MM.1S (cell line): ENCODE measurements around the gene FGFBP3.

Experiments used
- DNase-seq: peaks from one replicate; pipeline ENCODE4 v3.0.0-alpha.2; 2015
- H2AFZ ChIP-seq: fragments of 300-600 bp; sonication (generic); 2 replicates; pipeline ENCODE4 v1.6.0; 2016; ENCODE audit warnings: antibody characterized with exemption, low read length
- H3F3A ChIP-seq: fragments of 300-600 bp; sonication (generic); 2 replicates; pipeline ENCODE4 v1.6.1; 2016; ENCODE audit warnings: mild to moderate bottlenecking, antibody characterized with exemption, low read length, moderate library complexity, mixed read lengths; ENCODE audit not compliant: insufficient read depth
- H3K27ac ChIP-seq: fragments of 300-600 bp; sonication (generic); 2 replicates; pipeline ENCODE4 v1.5.1; 2016; ENCODE audit warnings: mild to moderate bottlenecking, low read length
- H3K27me3 ChIP-seq: fragments of 300-600 bp; sonication (generic); replicated peaks from 2 replicates; pipeline ENCODE4 v1.6.0; 2016; ENCODE audit warnings: low read length; ENCODE audit not compliant: insufficient read depth
- H3K36me3 ChIP-seq: fragments of 300-600 bp; sonication (generic); replicated peaks from 2 replicates; pipeline ENCODE4 v1.6.1; 2016; ENCODE audit warnings: mild to moderate bottlenecking, low read length, mixed read lengths; ENCODE audit not compliant: insufficient read depth
- H3K4me1 ChIP-seq: fragments of 300-600 bp; sonication (generic); 2 replicates; pipeline ENCODE4 v1.6.1; 2016; ENCODE audit warnings: low read length, mixed read lengths
- H3K4me2 ChIP-seq: fragments of 300-600 bp; sonication (generic); 2 replicates; pipeline ENCODE4 v1.6.0; 2016; ENCODE audit warnings: low read depth, low read length
- H3K4me3 ChIP-seq: fragments of 300-600 bp; sonication (generic); 2 replicates; pipeline ENCODE4 v1.5.1; 2016; ENCODE audit warnings: low read length, mixed read lengths
- H3K79me2 ChIP-seq: fragments of 300-600 bp; sonication (generic); 2 replicates; pipeline ENCODE4 v1.6.1; 2016; ENCODE audit warnings: mixed run types, low read length, mixed read lengths
- H3K9ac ChIP-seq: fragments of 300-600 bp; sonication (generic); 2 replicates; pipeline ENCODE4 v1.6.1; 2016; ENCODE audit warnings: low read length, mixed read lengths
- H3K9me2 ChIP-seq: fragments of 300-600 bp; sonication (generic); replicated peaks from 2 replicates; pipeline ENCODE4 v1.6.1; 2016; ENCODE audit warnings: mild to moderate bottlenecking, low read length, mixed read lengths; ENCODE audit not compliant: insufficient read depth
- H3K9me3 ChIP-seq: fragments of 300-600 bp; sonication (generic); replicated peaks from 2 replicates; pipeline ENCODE4 v1.6.1; 2016; ENCODE audit warnings: mild to moderate bottlenecking, low read length, mixed read lengths; ENCODE audit not compliant: insufficient read depth
- H4K20me1 ChIP-seq: fragments of 300-600 bp; sonication (generic); 2 replicates; pipeline ENCODE4 v1.6.1; 2016; ENCODE audit warnings: mild to moderate bottlenecking, low read length, moderate library complexity, mixed read lengths; ENCODE audit not compliant: insufficient read depth
- CTCF ChIP-seq: fragments of 300-600 bp; sonication (generic); IDR thresholded peaks from 2 replicates; pipeline ENCODE4 v1.5.1; 2016; ENCODE audit warnings: antibody characterized with exemption, low read length, mixed read lengths
- EZH2 ChIP-seq: fragments of 300-600 bp; sonication (generic); optimal IDR thresholded peaks from 2 replicates; pipeline ENCODE3; 2017; ENCODE audit warnings: low read depth, mild to moderate bottlenecking, antibody characterized with exemption, low read length, mixed read lengths
- EZH2phosphoT487 ChIP-seq: fragments of 300-600 bp; sonication (generic); IDR thresholded peaks from 2 replicates; pipeline ENCODE4 v1.6.1; 2018; ENCODE audit warnings: antibody characterized with exemption, low read length

The FGFBP3 gene

GRCh38 chr10:91953600-91954160 lies 44.4 kb upstream of the FGFBP3 start:
- no peaks in the 10 kb centered on the region; the same call in 1 of the 2 replicates for H3F3A ChIP-seq
- no peaks in the 10 kb centered on the region for H3K9me2 ChIP-seq
- H2AFZ ChIP-seq = no peak overlapping the region
- no peaks in the 10 kb centered on the region; the same call in 1 of the 2 replicates for H4K20me1 ChIP-seq
- H3K36me3 ChIP-seq = peaks cover 6% of the 10 kb centered on the region; the same call in 1 of the 2 replicates
- no peak for DNase-seq
- peaks cover 21% of the 10 kb centered on the region; the same call in 1 of the 2 replicates for H3K79me2 ChIP-seq
- H3K27ac ChIP-seq = no peak overlapping the region
- no peaks in the 10 kb centered on the region for H3K9me3 ChIP-seq
- H3K4me1 ChIP-seq = no peaks in the 10 kb centered on the region
- TF ChIP-seq EZH2phosphoT487 = no peak
- no peak overlapping the region for H3K9ac ChIP-seq
- H3K27me3 ChIP-seq = no peaks in the 10 kb centered on the region
- H3K4me3 ChIP-seq = no peak overlapping the region
- H3K4me2 ChIP-seq = no peak overlapping the region

DNA sequence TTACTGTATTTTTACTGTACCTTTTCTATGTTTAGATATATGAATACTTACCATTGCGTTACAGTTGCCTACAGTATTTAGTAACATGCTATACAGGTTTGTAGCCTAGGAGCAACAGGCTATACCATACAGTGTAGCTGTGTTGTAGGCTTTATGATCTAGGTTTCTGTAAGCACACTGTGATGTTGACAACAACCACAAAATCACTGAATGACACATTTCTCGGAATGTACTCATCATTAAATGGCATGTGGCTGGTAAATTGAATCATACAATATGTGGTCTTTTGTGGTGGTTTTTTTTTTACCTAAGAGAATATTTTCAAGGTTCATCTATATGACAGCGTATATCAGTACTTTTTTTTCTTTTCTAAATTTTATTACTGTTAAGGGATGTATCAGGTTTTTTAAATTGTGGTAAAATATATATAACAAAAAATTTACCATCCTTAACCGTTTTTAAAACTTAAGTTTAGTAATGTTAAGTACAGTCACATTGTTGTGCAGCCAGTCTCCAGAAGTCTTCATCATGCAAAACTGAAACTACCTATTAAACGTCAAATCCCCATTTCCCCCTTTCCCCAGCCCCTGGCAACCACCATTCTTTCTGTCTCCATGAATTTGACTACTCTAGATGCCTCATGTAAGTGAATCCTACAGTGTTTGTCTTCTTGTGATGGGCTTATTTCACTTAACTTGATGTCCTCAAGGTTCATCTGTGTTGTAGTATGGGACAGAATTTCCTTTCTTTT lies 35.8 kb upstream of the FGFBP3 start:
- DNase-seq = no peak
- Histone ChIP-seq H3K4me2 (no peak overlapping the region), H3K27me3 (no peaks in the 10 kb centered on the region), H4K20me1 (peaks cover 4% of the 10 kb centered on the region; the same call in 1 of the 2 replicates), H3K4me1 (no peaks in the 10 kb centered on the region), H3K27ac (no peak overlapping the region), H3K36me3 (peaks cover 11% of the 10 kb centered on the region), H2AFZ (no peak overlapping the region), H3K9ac (no peak overlapping the region), H3K9me3 (no peaks in the 10 kb centered on the region), H3K9me2 (no peaks in the 10 kb centered on the region), H3K4me3 (no peak overlapping the region), H3K79me2 (peaks cover 62% of the 10 kb centered on the region), H3F3A (no peaks in the 10 kb centered on the region)
- no peak for TF ChIP-seq CTCF
- TF ChIP-seq EZH2phosphoT487 = no peak
- TF ChIP-seq EZH2 = no peak

- Histone ChIP-seq H3K4me1 (no peaks in the 10 kb centered on the region), H3K79me2 (peaks cover 79% of the 10 kb centered on the region), H3K27me3 (no peaks in the 10 kb centered on the region), H3F3A (no peaks in the 10 kb centered on the region), H4K20me1 (0 out of 2 replicates have a peak, but pooled peaks cover 11% of the 10 kb centered on the region), H2AFZ (no peak overlapping the region), H3K4me2 (no peak overlapping the region), H3K9me3 (no peaks in the 10 kb centered on the region), H3K4me3 (no peak overlapping the region), H3K27ac (no peak overlapping the region), H3K9ac (no peak overlapping the region), H3K9me2 (no peaks in the 10 kb centered on the region), H3K36me3 (peaks cover 15% of the 10 kb centered on the region)
- TF ChIP-seq EZH2phosphoT487 (no peak), EZH2 (no peak), CTCF (no peak)
- no peak for DNase-seq
Measured at GRCh38 chr10:91941426-91941825, 32.1 kb upstream of the FGFBP3 start.

- H3K36me3 ChIP-seq = peaks cover 5% of the 10 kb centered on the region; the same call in 1 of the 2 replicates
- no peak overlapping the region for H3K9ac ChIP-seq
- H3K4me1 ChIP-seq = no peaks in the 10 kb centered on the region
- H3K27ac ChIP-seq = no peak overlapping the region
- no peak for TF ChIP-seq EZH2
- no peak for TF ChIP-seq CTCF
- no peak for TF ChIP-seq EZH2phosphoT487
- H2AFZ ChIP-seq = no peak overlapping the region
- H3K9me2 ChIP-seq = no peaks in the 10 kb centered on the region
- H3K9me3 ChIP-seq = no peaks in the 10 kb centered on the region
- no peaks in the 10 kb centered on the region for H3F3A ChIP-seq
- no peak overlapping the region for H3K4me3 ChIP-seq
- H3K79me2 ChIP-seq = peaks cover 85% of the 10 kb centered on the region
- H3K27me3 ChIP-seq = no peaks in the 10 kb centered on the region
- no peak overlapping the region for H3K4me2 ChIP-seq
- peaks cover 7% of the 10 kb centered on the region; the same call in 1 of the 2 replicates for H4K20me1 ChIP-seq
- no peak for DNase-seq
Measured at GRCh38 chr10:91939653-91940052, 30.4 kb upstream of the FGFBP3 start.
